Karpas-422 (cell line): ENCODE measurements around the gene ALK. TPM values are rescaled to one million over a fixed set of nuclear protein-coding genes. Genes with fewer than 3 reads are reported as not detected.

Experiments
- DNase-seq: peaks from one replicate; pipeline ENCODE4 v3.0.0-alpha.2; 2015
- H2AFZ ChIP-seq: fragments of 200-600 bp; sonication (generic); 2 replicates; pipeline ENCODE4 v1.6.1; 2014; ENCODE audit warnings: antibody characterized with exemption, low read length, mixed read lengths
- H3K27ac ChIP-seq: fragments of 200-600 bp; sonication (generic); 2 replicates; pipeline ENCODE4 v1.5.1; 2014; ENCODE audit warnings: mild to moderate bottlenecking, low read length, moderate library complexity
- H3K27me3 ChIP-seq: fragments of 200-600 bp; sonication (generic); 2 replicates; pipeline ENCODE4 v1.6.1; 2014; ENCODE audit warnings: low read length, mixed read lengths
- H3K36me3 ChIP-seq: fragments of 200-600 bp; sonication (generic); 2 replicates; pipeline ENCODE4 v1.6.1; 2014; ENCODE audit warnings: low read length, mixed read lengths; ENCODE audit not compliant: insufficient read depth
- H3K4me1 ChIP-seq: fragments of 200-600 bp; sonication (generic); 2 replicates; pipeline ENCODE4 v1.6.1; 2014; ENCODE audit warnings: mild to moderate bottlenecking, low read length, mixed read lengths
- H3K4me2 ChIP-seq: fragments of 200-600 bp; sonication (generic); 2 replicates; pipeline ENCODE4 v1.6.1; 2014; ENCODE audit warnings: low read length, low read depth, mild to moderate bottlenecking; ENCODE audit not compliant: poor library complexity, severe bottlenecking
- H3K4me3 ChIP-seq: fragments of 200-600 bp; sonication (generic); 2 replicates; pipeline ENCODE4 v1.5.1; 2014; ENCODE audit warnings: mild to moderate bottlenecking, antibody characterized with exemption, low read length, mixed read lengths
- H3K79me2 ChIP-seq: fragments of 200-600 bp; sonication (generic); 2 replicates; pipeline ENCODE4 v1.6.1; 2014; ENCODE audit warnings: mild to moderate bottlenecking, low read length, mixed read lengths
- H3K9ac ChIP-seq: fragments of 200-600 bp; sonication (generic); 2 replicates; pipeline ENCODE4 v1.6.0; 2014; ENCODE audit warnings: low read length
- H3K9me2 ChIP-seq: fragments of 200-600 bp; sonication (generic), shearing (Covaris generic); replicated peaks from 2 replicates; pipeline ENCODE4 v1.6.0; 2014; ENCODE audit warnings: mild to moderate bottlenecking, low read length, moderate library complexity; ENCODE audit not compliant: insufficient read depth
- H3K9me3 ChIP-seq: fragments of 300-700, 200-600 bp; sonication (generic); 2 replicates; pipeline ENCODE4 v1.6.1; 2014; ENCODE audit warnings: low read length, mixed read lengths
- H4K20me1 ChIP-seq: fragments of 200-600 bp; sonication (generic); 2 replicates; pipeline ENCODE4 v1.6.1; 2014; ENCODE audit warnings: mild to moderate bottlenecking, antibody characterized with exemption, low read length, low read depth; ENCODE audit not compliant: insufficient read depth
- total RNA-seq: library from RNA; depleted of rRNA; stranded (reverse); fragments of >200 nt; shearing (Covaris generic); gene quantifications from 2 replicates; pipeline ENCODE4 v1.2.3, GENCODE V29; 2014; ENCODE audit warnings: low replicate concordance

ALK gene
- total RNA-seq, 1 experiment from 2014 or later: not detected

DNA sequence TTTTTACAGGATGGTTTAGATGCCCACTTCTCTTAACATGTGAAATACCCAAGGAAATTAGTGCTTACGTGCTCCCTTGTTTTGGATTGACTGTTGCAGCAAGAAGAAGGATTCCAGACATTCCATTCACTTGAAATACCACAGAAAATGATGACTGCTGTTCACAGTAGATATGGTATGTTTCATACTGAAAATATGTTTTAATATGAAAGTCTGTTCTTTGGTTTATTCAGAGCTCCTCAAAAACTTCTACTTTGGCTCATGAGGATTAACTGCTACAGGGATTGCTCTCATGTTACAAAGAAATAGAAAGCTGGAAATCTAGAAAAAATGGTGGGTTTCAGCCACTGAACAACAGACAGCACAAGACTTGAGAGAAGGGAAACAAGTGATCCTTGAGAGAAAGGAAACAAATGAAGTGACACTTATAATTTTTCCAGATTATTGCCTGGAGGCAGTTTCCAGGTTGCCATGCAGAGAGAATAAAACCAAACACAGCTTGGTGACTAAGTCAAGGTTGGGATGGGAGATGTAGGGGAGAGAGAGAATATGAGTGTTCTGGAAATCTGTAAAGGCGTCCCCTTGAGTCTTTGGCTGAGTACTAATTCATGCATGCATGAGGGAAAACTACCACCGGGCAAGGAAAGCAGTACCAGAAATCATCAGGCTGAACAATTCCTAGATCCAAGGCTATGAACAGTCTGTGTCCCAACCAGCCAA lies 458.0 kb downstream of the ALK start:
- Histone ChIP-seq H3K27ac (no peak overlapping the region), H4K20me1 (no peaks in the 10 kb centered on the region), H3K9ac (no peak overlapping the region), H3K27me3 (no peaks in the 10 kb centered on the region), H3K79me2 (no peaks in the 10 kb centered on the region), H3K4me2 (no peak overlapping the region), H2AFZ (no peak overlapping the region), H3K4me1 (no peaks in the 10 kb centered on the region), H3K36me3 (no peaks in the 10 kb centered on the region), H3K4me3 (no peak overlapping the region), H3K9me3 (no peaks in the 10 kb centered on the region), H3K9me2 (no peaks in the 10 kb centered on the region)
- no peak for DNase-seq

DNA sequence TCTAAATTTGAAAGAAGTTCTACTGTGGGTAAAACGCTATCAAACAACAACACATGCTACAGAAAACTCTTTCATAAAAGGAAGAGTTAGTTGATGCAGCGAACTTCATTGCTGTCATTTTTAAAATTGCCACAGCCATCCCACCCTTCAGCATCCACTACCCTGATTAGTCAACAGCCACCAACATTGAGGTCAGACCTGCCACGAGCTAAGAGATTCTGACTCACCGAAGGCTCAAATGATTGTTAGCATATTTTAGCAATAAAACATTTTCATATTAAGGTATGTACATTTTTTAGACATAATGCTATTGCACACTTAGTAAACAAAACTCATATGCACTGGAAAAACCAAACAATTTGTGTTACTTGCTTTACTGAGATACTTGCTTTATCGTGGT lies 459.1 kb downstream of the ALK start:
- DNase-seq: no peak
- Histone ChIP-seq H3K9me2 (no peaks in the 10 kb centered on the region), H4K20me1 (no peaks in the 10 kb centered on the region), H3K4me3 (no peak overlapping the region), H2AFZ (no peak overlapping the region), H3K4me2 (no peak overlapping the region), H3K9ac (no peak overlapping the region), H3K4me1 (no peaks in the 10 kb centered on the region), H3K79me2 (no peaks in the 10 kb centered on the region), H3K36me3 (no peaks in the 10 kb centered on the region), H3K9me3 (no peaks in the 10 kb centered on the region), H3K27ac (no peak overlapping the region), H3K27me3 (no peaks in the 10 kb centered on the region)

DNA sequence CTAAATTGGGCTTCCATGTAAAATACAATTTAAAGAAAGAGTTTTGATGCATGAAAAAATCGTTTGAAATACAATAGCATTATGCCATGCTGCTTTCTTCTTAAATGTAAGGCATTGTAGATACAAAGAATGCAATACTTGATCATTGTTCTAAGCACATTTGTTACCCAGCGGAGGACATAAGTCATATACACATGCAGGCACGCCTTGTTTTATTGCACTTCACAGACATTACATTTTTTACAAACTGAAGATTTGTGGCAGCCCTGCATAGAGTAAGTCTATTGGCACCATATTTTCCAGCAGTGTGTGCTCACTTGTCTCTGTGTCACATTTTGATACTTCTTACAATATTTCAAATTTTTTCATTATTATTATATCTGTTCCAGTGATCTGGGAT lies 461.2 kb downstream of the ALK start:
- Histone ChIP-seq H3K4me1 (no peaks in the 10 kb centered on the region), H3K9ac (no peak overlapping the region), H3K27ac (no peak overlapping the region), H3K4me2 (no peak overlapping the region), H3K9me3 (no peaks in the 10 kb centered on the region), H3K36me3 (no peaks in the 10 kb centered on the region), H4K20me1 (no peaks in the 10 kb centered on the region), H3K27me3 (no peaks in the 10 kb centered on the region), H3K79me2 (no peaks in the 10 kb centered on the region), H3K4me3 (no peak overlapping the region), H2AFZ (no peak overlapping the region), H3K9me2 (no peaks in the 10 kb centered on the region)
- no peak for DNase-seq

DNA sequence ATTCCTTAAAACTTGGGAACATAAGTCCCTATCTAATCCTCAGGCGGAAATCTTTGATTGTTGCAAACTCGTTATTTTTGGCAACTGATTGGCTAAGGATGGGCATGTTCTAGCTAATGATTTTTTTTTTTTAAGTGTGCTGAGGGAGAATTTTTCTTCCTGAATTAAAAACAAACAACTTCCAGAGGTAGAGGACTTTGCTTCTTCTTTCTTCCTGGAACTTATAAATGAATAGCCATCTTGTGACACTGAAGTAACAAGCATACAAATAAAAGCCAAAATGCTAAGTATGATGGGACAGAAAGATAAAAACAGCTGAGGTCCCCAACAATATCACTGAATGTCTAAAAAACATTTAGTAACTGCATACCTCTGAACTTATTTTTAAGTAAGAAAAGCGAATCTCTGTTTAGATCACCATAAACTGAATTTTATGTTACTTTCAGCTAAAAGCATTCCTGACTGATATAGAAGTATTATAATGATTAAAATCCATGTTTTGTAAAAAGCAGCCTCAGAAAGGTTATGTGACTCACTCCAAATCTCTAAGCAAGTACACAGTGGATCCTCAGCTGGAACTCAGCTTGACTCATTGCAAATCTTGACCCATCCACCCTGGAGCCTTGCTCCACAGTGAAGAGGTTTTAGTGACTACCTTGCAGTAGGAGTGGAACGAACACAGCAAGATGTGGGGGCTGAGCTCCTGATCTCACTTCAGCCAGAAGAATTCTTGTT lies 461.8 kb downstream of the ALK start:
- H3K27ac ChIP-seq: no peak overlapping the region

DNA sequence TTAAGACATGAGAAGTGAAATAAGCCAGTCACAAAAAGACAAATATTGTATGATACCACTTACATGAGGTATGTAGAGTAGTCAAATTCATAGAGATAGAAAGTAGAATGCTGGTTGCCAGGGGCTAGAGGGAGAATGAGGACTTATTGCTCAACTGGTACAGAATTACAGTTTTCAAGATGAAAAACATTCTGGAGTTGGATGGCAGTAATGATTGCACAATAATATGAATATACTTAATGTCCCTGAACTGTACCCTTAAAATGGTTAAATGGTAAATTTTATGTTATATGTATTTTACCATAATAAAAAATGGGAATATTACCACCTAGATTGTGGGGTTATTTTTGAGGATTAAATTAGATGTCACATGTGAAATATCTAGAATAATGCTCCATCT lies 465.0 kb downstream of the ALK start:
- Histone ChIP-seq H3K9me2 (no peaks in the 10 kb centered on the region), H3K4me3 (no peak overlapping the region), H3K27me3 (no peaks in the 10 kb centered on the region), H3K79me2 (no peaks in the 10 kb centered on the region), H2AFZ (no peak overlapping the region), H3K9me3 (no peaks in the 10 kb centered on the region), H3K4me2 (no peak overlapping the region), H3K9ac (no peak overlapping the region), H4K20me1 (no peaks in the 10 kb centered on the region), H3K36me3 (no peaks in the 10 kb centered on the region), H3K27ac (no peak overlapping the region), H3K4me1 (no peaks in the 10 kb centered on the region)
- DNase-seq: no peak

More for the DNA sequence above, 461.8 kb downstream of the ALK start:
- H3K27me3 ChIP-seq: no peaks in the 10 kb centered on the region
- no peaks in the 10 kb centered on the region for H3K79me2 ChIP-seq
- no peak for DNase-seq
- H3K9ac ChIP-seq: no peak overlapping the region
- H3K36me3 ChIP-seq: no peaks in the 10 kb centered on the region
- H2AFZ ChIP-seq: no peak overlapping the region
- no peaks in the 10 kb centered on the region for H3K4me1 ChIP-seq
- no peak overlapping the region for H3K4me2 ChIP-seq
- no peaks in the 10 kb centered on the region for H4K20me1 ChIP-seq
- no peaks in the 10 kb centered on the region for H3K9me3 ChIP-seq
- H3K4me3 ChIP-seq: no peak overlapping the region
- H3K9me2 ChIP-seq: no peaks in the 10 kb centered on the region

DNA sequence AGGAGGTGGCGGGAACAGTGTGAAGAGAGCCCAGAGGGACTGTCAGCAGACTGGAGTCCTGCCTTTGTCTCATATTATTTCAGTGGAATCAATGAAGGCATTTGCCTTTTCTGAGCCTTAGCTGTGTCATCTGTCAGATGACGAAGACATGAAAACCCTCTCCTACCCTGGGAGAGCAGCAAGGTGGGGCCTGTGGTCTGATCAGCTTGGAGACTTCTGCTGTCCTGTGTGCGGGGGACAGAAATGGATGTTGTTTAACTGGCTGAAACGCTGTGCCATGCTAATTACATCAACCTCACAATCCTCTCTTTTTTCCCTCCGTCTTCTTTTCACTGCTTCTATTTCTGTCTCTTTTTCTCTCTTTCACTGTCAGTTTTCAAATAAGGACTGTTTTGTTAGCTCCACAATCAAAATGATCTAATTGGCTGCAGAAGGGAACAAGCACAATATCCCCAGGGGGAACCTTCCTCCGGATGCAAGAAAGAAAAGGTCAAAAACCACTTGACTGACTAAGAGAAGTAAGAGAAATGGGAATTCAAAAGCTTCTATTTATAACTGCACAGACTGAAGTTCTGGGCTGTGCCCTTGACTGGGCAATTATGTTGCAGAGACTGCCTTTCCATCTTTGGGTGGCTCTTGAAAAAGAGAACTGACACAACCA lies 466.1 kb downstream of the ALK start:
- Histone ChIP-seq H3K27me3 (no peaks in the 10 kb centered on the region), H3K27ac (no peak overlapping the region), H3K4me1 (no peaks in the 10 kb centered on the region), H3K79me2 (no peaks in the 10 kb centered on the region), H3K4me2 (no peak overlapping the region), H4K20me1 (no peaks in the 10 kb centered on the region), H3K9ac (no peak overlapping the region), H3K9me3 (no peaks in the 10 kb centered on the region), H2AFZ (no peak overlapping the region), H3K9me2 (no peaks in the 10 kb centered on the region), H3K36me3 (no peaks in the 10 kb centered on the region), H3K4me3 (no peak overlapping the region)
- DNase-seq: no peak

DNA sequence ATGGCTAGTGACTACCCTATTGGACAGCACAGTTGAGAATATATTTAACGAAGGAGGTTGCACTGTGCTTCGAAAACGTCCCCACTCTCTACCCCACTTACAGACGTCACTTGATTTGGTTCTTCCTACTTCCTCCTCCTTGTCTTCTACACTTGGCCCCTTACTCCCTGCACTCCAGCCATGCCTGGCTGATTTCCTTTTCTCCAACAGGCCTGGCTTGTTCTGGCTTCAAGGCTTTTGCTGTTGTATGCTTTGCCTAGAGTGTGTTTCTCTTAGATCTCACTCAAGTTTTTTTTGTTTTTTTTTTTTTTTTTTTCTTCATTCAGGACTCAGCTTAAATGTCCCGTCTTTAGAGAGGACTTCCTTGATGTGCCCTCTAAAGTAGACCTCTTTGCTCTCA lies 469.4 kb downstream of the ALK start:
- Histone ChIP-seq H3K4me3 (no peak overlapping the region), H2AFZ (no peak overlapping the region), H3K9ac (no peak overlapping the region), H3K4me2 (no peak overlapping the region), H3K4me1 (no peaks in the 10 kb centered on the region), H3K27me3 (no peaks in the 10 kb centered on the region), H4K20me1 (no peaks in the 10 kb centered on the region), H3K9me2 (no peaks in the 10 kb centered on the region), H3K27ac (no peak overlapping the region), H3K36me3 (no peaks in the 10 kb centered on the region), H3K9me3 (no peaks in the 10 kb centered on the region), H3K79me2 (no peaks in the 10 kb centered on the region)
- DNase-seq: no peak

DNA sequence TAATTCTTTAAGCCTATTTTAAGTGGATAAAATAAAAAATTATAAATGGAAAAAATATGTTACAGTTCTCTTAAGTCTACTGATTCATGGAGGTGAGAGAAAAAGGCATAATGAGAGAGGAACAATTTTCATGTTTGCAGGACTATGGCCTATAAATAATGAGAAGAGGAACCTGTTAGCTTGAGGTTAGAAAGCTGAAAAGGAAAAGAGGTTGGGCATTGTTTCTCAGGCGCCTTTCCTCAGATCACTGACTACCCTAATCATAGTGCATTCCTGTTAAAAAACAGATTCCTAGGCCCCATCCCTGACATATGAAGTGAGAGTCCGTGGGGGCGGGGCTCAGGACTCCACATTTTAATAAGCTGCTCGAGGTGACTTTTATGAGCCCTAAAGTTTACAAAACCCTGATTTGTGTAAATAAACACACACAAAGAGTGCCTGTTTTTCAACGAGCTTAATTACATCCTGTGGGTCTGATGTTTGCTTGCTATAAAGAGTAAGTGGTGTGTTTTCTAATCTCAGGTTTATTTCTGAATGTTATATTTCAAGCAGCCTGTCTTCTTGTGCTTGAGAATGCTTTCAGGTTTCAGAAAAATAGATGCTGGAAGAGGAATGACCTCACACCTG lies 470.7 kb downstream of the ALK start:
- H3K9ac ChIP-seq: no peak overlapping the region
- no peaks in the 10 kb centered on the region for H3K9me3 ChIP-seq
- H3K27me3 ChIP-seq: no peaks in the 10 kb centered on the region
- no peak overlapping the region for H2AFZ ChIP-seq
- H4K20me1 ChIP-seq: no peaks in the 10 kb centered on the region
- no peak for DNase-seq
- no peak overlapping the region for H3K4me2 ChIP-seq
- no peaks in the 10 kb centered on the region for H3K79me2 ChIP-seq
- H3K4me1 ChIP-seq: no peaks in the 10 kb centered on the region
- no peaks in the 10 kb centered on the region for H3K9me2 ChIP-seq
- H3K27ac ChIP-seq: no peak overlapping the region
- no peak overlapping the region for H3K4me3 ChIP-seq
- no peaks in the 10 kb centered on the region for H3K36me3 ChIP-seq
